BE2C (cell line): Measurements from ENCODE around the gene HPSE2.

Experiments
- DNase-seq: peaks from one replicate; pipeline ENCODE4 v3.0.0-alpha.2; 2020
- H3K27me3 ChIP-seq: fragments of 250-450 bp; sonication (Bioruptor Pico); 2 replicates; pipeline ENCODE4 v1.5.1; 2020; ENCODE audit warnings: mild to moderate bottlenecking
- H3K36me3 ChIP-seq: fragments of 250-450 bp; sonication (Bioruptor Pico); 2 replicates; pipeline ENCODE4 v1.5.1; 2020; ENCODE audit warnings: mild to moderate bottlenecking
- H3K4me1 ChIP-seq: fragments of 250-450 bp; sonication (Bioruptor Pico); 2 replicates; pipeline ENCODE4 v1.5.1; 2020
- H3K4me3 ChIP-seq: 2 replicates; pipeline ENCODE4 v1.5.1; 2011; ENCODE audit warnings: low read depth, low read length
- H3K9me3 ChIP-seq: fragments of 250-450 bp; sonication (Bioruptor Pico); 2 replicates; pipeline ENCODE4 v1.5.1; 2020
- CTCF ChIP-seq: IDR thresholded peaks from 2 replicates; pipeline ENCODE4 v1.5.1; 2012; ENCODE audit warnings: mild to moderate bottlenecking, low read depth, low read length

The HPSE2 gene

GRCh38 chr10:98646998-98647917, 588.4 kb downstream of the HPSE2 start:
- TF ChIP-seq CTCF: no peak

GRCh38 chr10:98644466-98644865, 591.2 kb downstream of the HPSE2 start:
- DNase-seq: no peak
- Histone ChIP-seq H3K27me3 (no peaks in the 10 kb centered on the region), H3K9me3 (no peaks in the 10 kb centered on the region), H3K4me3 (no peak overlapping the region), H3K4me1 (no peaks in the 10 kb centered on the region), H3K36me3 (no peaks in the 10 kb centered on the region)
- TF ChIP-seq CTCF: no peak

More at GRCh38 chr10:98646998-98647917, 588.4 kb downstream of the HPSE2 start:
- Histone ChIP-seq H3K27me3 (no peaks in the 10 kb centered on the region), H3K36me3 (no peaks in the 10 kb centered on the region), H3K9me3 (no peaks in the 10 kb centered on the region), H3K4me3 (no peak overlapping the region), H3K4me1 (no peaks in the 10 kb centered on the region)
- DNase-seq: no peak

GRCh38 chr10:98642281-98642680, 593.4 kb downstream of the HPSE2 start:
- no peak for TF ChIP-seq CTCF
- H3K9me3 ChIP-seq: no peaks in the 10 kb centered on the region
- H3K4me1 ChIP-seq: no peaks in the 10 kb centered on the region
- no peaks in the 10 kb centered on the region for H3K27me3 ChIP-seq
- no peaks in the 10 kb centered on the region for H3K36me3 ChIP-seq
- no peak overlapping the region for H3K4me3 ChIP-seq
- no peak for DNase-seq

GRCh38 chr10:98638920-98639319, 596.7 kb downstream of the HPSE2 start:
- Histone ChIP-seq H3K4me3 (no peak overlapping the region), H3K36me3 (no peaks in the 10 kb centered on the region), H3K27me3 (no peaks in the 10 kb centered on the region), H3K4me1 (no peaks in the 10 kb centered on the region), H3K9me3 (no peaks in the 10 kb centered on the region)
- no peak for TF ChIP-seq CTCF
- no peak for DNase-seq

- H3K4me3 ChIP-seq: no peak overlapping the region
- no peak for DNase-seq
Observed at GRCh38 chr10:98636921-98637329, 598.7 kb downstream of the HPSE2 start.

More at GRCh38 chr10:98636921-98637329, 598.7 kb downstream of the HPSE2 start:
- H3K4me1 ChIP-seq: no peaks in the 10 kb centered on the region
- no peak for TF ChIP-seq CTCF
- no peaks in the 10 kb centered on the region for H3K9me3 ChIP-seq
- H3K27me3 ChIP-seq: no peaks in the 10 kb centered on the region
- no peaks in the 10 kb centered on the region for H3K36me3 ChIP-seq
